GM04503 (cell line): Measurements from ENCODE around the gene TMEM255B.
"Not testable (repeated sequence)": the region's sequence is repeated elsewhere in the genome, so short reads cannot be mapped to it uniquely, and the experiment has no call there.

Experiments used
- DNase-seq: peaks from one replicate; pipeline ENCODE4 v3.0.0-alpha.2; 2012; ENCODE audit warnings: low read depth

Gene TMEM255B

DNA sequence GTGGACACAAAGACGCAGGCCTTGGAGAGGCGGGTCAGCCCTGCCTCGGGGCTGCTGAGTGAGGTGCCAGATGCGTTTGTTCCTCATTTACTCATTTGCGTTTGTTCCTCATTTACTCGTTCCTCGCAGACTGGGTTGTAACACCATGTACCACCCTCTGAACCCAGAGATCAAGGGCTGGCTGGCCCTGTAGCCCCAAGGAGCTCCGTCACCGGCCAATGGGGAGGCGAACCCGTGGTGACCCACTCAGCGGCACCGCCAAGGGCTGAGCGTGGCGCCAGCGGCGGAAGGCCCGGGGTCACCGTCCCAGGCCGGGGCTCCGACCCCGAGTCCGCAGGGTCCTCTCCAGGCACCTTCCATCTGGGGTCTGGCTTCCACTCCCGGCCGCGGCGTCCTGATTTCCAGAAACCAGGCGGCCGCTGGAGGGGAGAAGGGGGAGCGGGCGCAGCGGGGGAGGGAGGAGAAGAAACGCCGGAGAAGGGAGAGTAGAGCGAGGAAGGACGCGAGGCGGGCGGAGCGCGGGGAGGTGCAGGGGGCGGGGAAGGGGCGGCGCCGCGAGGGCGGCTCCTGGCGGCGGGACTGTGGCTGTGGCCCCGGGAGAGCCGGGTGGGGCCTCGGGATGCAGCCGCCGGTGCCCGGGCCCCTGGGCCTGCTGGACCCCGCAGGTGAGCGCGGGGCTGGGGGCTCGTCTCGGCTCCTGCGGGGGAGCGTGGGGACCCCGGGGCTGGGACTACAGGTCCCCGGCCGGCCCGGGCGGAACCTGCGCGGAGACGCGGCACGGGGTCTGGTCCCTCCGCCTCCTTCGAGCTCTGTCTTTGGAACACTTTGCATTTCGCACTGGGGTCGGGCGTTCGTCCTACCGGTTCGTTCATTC, at the start of gene TMEM255B:
TMEM255B (plus strand) TSS at position 576 of the 874 bp plus-strand sequence; CDS start at position 620, 44 bp downstream.
- DNase-seq = no peak

DNA sequence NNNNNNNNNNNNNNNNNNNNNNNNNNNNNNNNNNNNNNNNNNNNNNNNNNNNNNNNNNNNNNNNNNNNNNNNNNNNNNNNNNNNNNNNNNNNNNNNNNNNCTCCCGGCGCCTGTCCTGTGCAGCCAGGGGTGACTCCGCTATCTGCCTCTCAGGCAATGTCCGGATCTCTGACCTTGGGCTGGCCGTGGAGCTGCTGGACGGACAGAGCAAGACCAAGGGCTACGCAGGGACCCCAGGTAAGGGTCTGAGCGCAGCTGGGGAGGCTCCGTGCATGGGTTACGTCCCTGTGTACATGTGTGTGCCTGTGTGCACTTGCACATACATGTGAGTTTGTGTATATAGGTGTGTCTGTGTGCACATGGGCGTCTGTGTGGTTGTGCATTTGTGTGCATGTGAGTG, 36.1 kb upstream of the TMEM255B start:
- DNase-seq = no peak

- no peak for DNase-seq
These were observed 35.5 kb upstream of the TMEM255B start for GRCh38 chr13:113723410-113724015.

DNA sequence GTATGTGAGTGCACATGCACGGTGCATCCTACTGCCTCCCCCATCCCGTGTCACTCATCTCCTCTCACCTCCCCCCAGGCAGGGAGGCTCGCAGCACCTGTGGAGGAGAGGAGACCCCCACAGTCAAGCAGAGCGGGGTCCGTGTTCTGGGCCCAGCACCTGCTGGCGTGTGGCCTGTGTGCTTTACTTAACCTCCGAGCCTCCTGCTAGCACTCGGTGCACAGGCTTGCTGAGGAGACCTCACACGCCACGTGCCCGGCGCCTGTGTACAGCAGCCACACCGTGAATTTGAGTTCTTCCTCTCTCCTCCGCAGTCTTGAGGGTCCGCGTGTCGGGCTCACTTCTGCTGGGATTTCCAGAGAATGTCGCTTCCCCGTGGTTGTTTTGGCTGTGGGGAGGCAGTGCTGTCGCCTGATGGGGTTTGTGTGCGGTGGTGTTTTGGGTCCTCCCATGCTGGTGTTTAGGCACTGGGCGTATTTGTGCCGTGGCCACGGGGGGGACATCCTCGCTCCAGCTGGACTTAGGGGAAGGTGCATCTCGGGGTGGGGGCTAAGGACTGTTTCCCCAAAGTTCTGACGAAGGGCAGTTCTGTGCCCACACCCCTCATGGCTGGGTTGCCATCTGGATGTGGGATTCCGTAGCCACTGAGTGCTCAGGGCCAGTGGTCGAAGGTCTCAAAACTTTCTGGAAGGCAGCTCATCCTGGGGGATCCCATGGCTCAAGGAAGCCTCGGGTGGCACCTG, 34.8 kb upstream of the TMEM255B start:
- no peak for DNase-seq

- DNase-seq = no peak
These were observed 34.2 kb upstream of the TMEM255B start for GRCh38 chr13:113724780-113725315.

DNA sequence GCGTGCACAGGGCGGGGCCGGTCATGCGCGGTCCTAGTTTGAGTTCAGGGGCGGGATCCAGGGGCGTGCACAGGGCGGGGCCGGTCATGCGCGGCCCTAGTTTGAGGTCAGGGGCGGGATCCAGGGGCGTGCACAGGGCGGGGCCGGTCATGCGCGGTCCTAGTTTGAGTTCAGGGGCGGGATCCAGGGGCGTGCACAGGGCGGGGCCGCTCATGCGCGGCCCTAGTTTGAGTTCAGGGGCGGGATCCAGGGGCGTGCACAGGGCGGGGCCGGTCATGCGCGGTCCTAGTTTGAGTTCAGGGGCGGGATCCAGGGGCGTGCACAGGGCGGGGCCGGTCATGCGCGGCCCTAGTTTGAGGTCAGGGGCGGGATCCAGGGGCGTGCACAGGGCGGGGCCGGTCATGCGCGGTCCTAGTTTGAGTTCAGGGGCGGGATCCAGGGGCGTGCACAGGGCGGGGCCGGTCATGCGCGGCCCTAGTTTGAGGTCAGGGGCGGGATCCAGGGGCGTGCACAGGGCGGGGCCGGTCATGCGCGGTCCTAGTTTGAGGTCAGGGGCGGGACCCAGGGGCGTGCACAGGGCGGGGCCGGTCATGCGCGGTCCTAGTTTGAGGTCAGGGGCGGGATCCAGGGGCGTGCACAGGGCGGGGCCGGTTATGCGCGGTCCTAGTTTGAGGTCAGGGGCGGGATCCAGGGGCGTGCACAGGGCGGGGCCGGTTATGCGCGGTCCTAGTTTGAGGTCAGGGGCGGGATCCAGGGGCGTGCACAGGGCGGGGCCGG, 33.5 kb upstream of the TMEM255B start:
- not testable (repeated sequence) for DNase-seq

GRCh38 chr13:113726106-113726821, 32.8 kb upstream of the TMEM255B start:
- not testable (repeated sequence) for DNase-seq

DNA sequence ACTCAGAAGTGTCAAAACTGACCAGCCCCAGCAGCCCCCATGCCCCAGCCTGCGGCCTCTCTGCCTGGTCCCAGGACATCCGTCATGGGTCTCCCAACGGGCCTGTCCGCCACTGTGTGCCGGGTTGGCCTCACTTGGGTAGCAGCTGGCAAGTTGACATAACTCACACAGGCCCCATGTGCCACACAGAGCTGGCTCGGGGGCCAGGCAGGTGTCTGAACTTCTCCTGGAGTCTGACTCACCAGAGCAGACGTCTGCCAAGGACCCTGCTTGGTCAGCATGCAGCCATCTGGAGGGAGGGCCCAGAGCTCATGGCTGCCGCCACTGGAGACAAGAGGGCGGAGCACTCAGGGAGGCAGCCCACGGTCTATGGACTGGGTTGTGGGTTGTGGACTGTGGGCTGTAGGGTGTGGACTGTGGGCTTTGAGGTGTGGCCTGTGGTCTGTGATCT, 32.0 kb upstream of the TMEM255B start:
- DNase-seq = no peak

DNA sequence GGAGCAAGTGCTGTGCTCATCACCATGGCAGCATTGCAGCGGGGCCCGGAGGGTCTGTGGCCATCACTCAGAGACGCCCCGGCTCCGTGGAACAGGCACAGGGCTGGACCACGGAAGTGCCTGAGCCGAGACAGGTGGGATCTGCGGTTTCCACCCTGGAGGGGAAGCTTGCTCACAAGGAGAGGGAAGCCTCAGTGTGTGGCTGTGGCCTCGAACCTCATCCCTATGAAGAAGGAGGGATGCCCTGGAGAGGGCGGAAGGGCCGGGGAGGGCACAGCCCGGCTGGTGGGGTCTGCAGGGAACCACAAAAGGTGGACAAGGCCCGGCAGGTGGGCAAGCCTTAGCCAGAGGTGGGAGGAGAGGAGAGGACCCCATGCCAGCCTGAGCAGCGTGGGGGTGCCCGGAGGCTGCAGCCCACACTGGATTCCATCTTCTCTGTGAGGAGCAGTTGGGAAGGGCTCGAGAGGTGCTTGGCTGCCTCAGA, 30.4 kb upstream of the TMEM255B start:
- DNase-seq = no peak

DNA sequence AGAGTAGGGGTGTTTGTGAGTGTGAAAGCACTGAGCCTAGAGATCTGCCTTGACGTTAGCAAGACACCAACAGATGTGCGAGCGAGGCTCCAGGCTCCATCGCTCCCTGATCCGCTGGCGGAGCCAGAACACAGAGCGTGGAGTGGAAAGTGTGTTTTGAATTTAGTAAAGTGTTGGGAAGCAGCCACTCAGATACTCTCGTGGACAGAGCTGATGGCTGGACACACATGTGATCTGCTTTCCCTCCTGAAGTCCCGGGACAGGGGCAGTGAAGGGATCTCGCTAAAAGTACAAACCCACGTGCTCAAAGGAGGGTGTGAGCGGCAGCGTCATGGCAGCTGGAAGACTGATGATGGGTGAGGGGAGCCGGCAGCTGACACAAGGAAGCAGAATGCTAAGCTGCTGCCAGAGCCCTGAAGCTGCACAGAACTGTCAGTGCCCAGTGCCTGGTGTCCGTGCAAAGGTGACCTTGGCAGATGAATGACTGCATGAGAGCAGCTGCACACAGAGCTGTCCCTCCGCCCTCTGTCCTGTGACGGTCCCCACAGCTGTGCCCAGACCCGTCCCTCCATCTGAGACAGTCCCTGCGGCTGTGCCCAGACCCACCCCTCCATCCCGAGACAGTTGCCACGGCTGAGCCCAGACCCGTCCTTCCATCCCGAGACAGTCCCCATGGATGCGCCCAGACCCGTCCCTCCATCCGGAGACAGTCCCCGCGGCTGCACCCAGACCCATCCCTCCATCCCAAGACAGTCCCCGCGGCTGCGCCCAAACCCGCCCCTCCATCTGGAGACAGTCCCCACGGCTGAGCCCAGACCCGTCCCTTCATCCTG, 29.6 kb upstream of the TMEM255B start:
- no peak for DNase-seq

GRCh38 chr13:113730258-113730691, 28.8 kb upstream of the TMEM255B start:
- DNase-seq = no peak

DNA sequence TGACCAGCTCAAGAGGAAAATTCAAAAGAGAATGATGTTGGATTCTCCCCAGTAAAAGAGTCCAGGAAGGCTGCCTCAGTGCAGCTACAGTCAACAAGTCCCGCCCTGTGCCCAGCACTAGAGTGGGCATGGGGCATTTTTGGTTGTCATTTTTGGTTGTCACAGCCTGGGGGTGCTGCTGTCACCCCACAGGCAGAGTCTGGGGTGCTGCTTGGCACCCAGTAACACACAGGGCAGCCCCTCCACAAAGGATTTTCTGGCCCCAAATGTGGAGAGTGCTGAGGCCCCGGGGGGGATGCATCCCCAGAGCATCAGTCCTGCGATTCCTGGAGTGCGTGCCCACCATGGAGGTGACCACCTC, 28.2 kb upstream of the TMEM255B start:
- DNase-seq = no peak

DNA sequence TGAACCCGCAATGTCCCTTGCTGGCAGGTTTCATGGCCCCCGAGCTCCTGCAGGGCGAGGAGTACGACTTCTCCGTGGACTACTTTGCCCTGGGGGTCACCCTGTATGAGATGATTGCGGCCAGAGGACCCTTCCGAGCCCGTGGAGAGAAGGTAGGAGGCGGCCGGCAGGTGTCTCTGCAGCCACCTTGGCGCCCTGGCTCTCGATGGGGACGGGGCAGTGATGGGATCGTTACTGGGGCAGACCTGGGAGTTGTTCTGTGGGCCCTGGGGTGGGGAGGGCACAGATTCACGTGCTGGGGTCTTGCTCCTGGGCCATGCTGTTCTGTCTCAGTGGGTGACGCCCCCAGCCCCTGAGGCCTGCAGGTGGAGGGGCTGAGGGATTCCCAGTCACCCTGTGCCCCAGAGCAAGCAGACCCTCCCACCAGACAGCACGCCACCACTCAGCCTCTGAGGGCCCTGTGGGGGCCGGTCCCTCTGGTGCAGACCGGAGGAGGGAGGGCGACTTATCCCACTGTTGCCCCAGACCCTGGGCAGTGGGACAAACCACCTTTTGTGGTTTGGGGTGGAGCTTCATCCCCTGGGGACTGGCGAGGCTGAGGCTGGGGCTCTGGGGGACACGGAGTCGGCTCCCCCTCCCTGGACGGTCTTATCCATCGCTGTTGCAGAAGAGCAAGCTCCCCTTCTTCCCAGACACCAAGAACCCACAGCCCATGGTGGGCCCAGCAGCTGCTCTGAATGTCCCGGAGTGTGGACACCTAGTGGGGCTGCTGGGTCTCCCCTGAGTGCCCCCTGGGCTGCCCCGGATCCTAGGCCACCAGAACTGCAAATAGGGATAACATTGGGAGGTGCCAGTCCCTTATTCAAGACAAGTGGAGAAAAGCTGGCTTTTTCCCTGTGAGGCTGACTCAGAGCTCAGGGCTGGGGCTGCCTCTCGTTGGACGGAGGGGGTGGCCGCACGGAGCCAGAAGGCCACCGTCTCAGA, 27.5 kb upstream of the TMEM255B start:
- no peak for DNase-seq

DNA sequence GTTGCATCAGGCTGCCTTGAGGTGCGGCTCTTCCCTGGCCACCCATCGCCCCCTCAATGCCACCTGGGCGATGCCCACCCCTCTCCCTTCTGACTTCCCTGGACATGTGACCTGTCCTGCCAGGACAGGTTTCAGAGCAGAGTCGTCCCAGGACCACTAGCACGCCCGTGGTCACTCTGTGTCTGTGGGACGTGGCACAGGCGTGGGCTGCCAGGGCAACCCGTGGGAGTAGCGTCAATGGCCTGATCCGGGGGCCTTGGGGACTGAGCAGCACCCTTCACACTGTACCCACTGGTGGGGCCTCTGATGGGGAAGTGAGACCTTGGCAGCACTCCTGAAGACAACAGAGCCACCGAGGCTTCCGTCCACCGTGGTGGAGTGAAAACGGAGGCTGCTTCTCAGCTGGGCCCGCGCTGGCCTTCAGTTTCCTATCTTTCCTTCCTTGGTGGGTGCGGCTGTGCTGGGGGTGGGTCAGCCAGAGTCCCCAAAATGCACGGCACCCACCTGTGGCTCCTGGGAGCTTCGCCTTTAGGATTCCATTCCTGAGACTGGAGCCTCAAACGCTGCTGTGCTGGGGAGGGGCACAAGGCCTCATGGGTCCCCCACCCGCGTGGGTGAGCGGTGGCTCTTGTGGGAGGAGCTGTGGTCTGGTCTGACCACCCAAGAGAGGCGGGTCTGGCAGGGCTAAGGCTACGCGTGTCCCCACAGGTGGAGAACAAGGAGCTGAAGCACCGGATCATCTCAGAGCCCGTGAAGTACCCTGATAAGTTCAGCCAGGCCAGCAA, 26.7 kb upstream of the TMEM255B start:
- DNase-seq = no peak

DNA sequence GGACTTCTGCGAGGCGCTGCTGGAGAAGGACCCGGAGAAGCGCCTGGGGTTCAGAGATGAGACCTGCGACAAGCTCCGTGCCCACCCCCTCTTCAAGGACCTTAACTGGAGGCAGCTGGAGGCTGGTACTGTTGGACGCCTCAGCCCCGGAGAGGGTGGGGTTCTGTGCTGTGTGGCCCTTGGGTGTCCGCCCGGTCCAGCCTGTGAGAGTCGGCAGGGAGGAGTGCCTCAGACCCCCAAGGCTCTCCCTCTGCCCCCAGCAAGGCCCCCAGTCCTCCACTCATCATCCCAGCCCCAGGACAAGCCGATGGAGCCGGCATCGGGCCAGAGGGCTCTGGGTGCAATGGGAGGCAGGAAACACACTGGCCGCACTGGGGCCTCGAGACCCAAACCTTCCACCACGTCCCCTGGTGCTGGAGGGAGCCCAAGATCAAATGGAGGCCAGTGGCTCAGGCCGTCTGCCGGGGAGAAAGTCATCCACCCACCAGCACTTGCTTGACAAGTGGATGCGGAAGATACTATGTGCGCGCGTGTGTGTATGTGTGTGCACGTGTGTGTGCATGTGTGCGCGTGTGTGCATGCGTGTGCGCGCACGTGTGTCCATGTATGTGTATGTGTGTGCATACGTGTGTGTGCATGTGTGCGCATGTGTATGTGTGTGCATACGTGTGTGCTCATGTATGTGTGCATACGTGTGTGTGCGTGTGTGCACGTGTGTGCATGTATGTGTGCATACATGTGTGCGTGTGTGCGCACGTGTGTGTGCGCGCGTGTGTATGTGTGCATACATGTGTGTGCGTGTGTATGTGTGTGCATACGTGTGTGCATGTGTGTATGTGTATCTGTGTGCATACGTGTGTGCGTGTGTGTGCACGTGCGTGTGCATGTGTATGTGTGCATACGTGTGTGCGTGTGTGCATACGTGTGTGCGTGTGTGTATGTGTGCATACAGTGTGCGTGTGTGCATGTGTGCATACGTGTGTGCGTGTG, 25.8 kb upstream of the TMEM255B start:
- DNase-seq = no peak

GRCh38 chr13:113734099-113734825, 24.8 kb upstream of the TMEM255B start:
- DNase-seq = no peak
